Measurements from ENCODE around the gene COL20A1.

DNA sequence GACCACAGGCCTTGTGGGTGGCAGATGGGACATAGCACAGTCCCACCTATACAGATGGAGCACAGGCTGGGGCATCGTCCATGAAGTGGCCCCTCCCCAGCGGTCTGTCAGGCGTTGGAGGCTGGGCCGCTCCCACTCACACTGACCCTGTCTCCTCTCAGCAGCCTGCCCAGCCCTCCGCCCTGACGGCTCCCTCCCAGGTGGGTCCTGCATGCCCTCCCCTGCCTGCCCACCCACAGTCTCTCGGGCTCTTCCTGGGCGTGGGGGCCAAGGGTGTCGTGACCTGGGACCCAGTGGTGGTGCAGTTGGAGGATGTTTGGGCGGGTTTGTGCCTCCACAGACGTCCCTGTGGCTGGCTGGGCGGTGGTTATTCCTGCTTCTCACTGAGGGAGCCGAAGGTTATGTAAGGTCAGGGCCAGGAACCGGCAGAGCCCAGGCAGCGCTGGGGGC is 22.3 kb downstream of the COL20A1 start:
- TF ChIP-seq CBX8 (IDR thresholded peaks at IDR 0.05) (no peak), POLR2A (IDR thresholded peaks at IDR 0.05; ENCODE audit: low read length) (no peak), MAZ (IDR thresholded peaks at IDR 0.05; ENCODE audit: borderline replicate concordance, low read depth, low read length) (no peak), RFX5 (IDR thresholded peaks at IDR 0.05) (no peak), KDM1A (IDR thresholded peaks at IDR 0.05; ENCODE audit: low read depth) (no peak), EP300 (IDR thresholded peaks at IDR 0.05) (no peak), RAD21 (conservative IDR thresholded peaks at IDR 0.05 in 1 of 2, IDR thresholded peaks at IDR 0.05 in 1 of 2) (no peak), HOXA7 (CRISPR knock-in tag; IDR thresholded peaks at IDR 0.05) (no peak), MYC (IDR thresholded peaks at IDR 0.05; ENCODE audit: borderline replicate concordance, low read length) (no peak), ZNF302 (CRISPR knock-in tag; IDR thresholded peaks at IDR 0.05) (no peak)
- TF ChIP-seq, protein P1, sequence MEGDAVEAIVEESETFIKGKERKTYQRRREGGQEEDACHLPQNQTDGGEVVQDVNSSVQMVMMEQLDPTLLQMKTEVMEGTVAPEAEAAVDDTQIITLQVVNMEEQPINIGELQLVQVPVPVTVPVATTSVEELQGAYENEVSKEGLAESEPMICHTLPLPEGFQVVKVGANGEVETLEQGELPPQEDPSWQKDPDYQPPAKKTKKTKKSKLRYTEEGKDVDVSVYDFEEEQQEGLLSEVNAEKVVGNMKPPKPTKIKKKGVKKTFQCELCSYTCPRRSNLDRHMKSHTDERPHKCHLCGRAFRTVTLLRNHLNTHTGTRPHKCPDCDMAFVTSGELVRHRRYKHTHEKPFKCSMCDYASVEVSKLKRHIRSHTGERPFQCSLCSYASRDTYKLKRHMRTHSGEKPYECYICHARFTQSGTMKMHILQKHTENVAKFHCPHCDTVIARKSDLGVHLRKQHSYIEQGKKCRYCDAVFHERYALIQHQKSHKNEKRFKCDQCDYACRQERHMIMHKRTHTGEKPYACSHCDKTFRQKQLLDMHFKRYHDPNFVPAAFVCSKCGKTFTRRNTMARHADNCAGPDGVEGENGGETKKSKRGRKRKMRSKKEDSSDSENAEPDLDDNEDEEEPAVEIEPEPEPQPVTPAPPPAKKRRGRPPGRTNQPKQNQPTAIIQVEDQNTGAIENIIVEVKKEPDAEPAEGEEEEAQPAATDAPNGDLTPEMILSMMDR (IDR thresholded peaks at IDR 0.05) = no peak
- TF ChIP-seq, protein P2, sequence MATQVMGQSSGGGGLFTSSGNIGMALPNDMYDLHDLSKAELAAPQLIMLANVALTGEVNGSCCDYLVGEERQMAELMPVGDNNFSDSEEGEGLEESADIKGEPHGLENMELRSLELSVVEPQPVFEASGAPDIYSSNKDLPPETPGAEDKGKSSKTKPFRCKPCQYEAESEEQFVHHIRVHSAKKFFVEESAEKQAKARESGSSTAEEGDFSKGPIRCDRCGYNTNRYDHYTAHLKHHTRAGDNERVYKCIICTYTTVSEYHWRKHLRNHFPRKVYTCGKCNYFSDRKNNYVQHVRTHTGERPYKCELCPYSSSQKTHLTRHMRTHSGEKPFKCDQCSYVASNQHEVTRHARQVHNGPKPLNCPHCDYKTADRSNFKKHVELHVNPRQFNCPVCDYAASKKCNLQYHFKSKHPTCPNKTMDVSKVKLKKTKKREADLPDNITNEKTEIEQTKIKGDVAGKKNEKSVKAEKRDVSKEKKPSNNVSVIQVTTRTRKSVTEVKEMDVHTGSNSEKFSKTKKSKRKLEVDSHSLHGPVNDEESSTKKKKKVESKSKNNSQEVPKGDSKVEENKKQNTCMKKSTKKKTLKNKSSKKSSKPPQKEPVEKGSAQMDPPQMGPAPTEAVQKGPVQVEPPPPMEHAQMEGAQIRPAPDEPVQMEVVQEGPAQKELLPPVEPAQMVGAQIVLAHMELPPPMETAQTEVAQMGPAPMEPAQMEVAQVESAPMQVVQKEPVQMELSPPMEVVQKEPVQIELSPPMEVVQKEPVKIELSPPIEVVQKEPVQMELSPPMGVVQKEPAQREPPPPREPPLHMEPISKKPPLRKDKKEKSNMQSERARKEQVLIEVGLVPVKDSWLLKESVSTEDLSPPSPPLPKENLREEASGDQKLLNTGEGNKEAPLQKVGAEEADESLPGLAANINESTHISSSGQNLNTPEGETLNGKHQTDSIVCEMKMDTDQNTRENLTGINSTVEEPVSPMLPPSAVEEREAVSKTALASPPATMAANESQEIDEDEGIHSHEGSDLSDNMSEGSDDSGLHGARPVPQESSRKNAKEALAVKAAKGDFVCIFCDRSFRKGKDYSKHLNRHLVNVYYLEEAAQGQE (IDR thresholded peaks at IDR 0.05) = no peak

Measured in A549 (cell line).